SK-N-SH treated with all-trans-retinoic acid at 6 μM for 48 hours (cell line): ENCODE measurements around the gene COL25A1.

Source experiments
- ARNTL ChIP-seq: fragments of 450-650 bp; formaldehyde crosslinking; IDR thresholded peaks from 2 replicates; pipeline ENCODE4 v1.5.0; 2020; ENCODE audit warnings: low read depth, mild to moderate bottlenecking, moderate library complexity, borderline replicate concordance
- ISL1 ChIP-seq: fragments of 250-450 bp; sonication (Bioruptor Pico); IDR thresholded peaks from 2 replicates; pipeline ENCODE4 v2.1.2; 2022; ENCODE audit warnings: mild to moderate bottlenecking, moderate library complexity
- OSR1 ChIP-seq: fragments of 250-450 bp; sonication (Bioruptor Pico); IDR thresholded peaks from 2 replicates; pipeline ENCODE4 v1.8.0; 2022; ENCODE audit warnings: moderate library complexity, mild to moderate bottlenecking, inconsistent platforms
- POU6F1 ChIP-seq: fragments of 250-450 bp; sonication (Bioruptor Pico); IDR thresholded peaks from 2 replicates; pipeline ENCODE4 v1.8.0; 2021; ENCODE audit warnings: low read depth, mild to moderate bottlenecking, moderate library complexity, borderline replicate concordance
- RARB ChIP-seq: fragments of 250-450 bp; sonication (Bioruptor Pico); IDR thresholded peaks from 2 replicates; pipeline ENCODE4 v1.8.0; 2021; ENCODE audit warnings: mild to moderate bottlenecking, moderate library complexity
- SNAI2 ChIP-seq: fragments of 250-450 bp; sonication (Bioruptor Pico); IDR thresholded peaks from 2 replicates; pipeline ENCODE4 v1.5.0; 2020; ENCODE audit warnings: mild to moderate bottlenecking, moderate library complexity
- TCF4 ChIP-seq: fragments of 250-450 bp; sonication (Bioruptor Pico); IDR thresholded peaks from 2 replicates; pipeline ENCODE4 v1.8.0; 2021; ENCODE audit warnings: mild to moderate bottlenecking, moderate library complexity, borderline replicate concordance
- TOX ChIP-seq: fragments of 250-450 bp; sonication (Bioruptor Pico); IDR thresholded peaks from 2 replicates; pipeline ENCODE4 v1.8.0; 2021; ENCODE audit warnings: mild to moderate bottlenecking, moderate library complexity, borderline replicate concordance
- TSHZ2 ChIP-seq: fragments of 250-450 bp; sonication (Bioruptor Pico); IDR thresholded peaks from 2 replicates; pipeline ENCODE4 v1.5.0; 2020; ENCODE audit warnings: mild to moderate bottlenecking, moderate library complexity
- ZFP3 ChIP-seq: fragments of 250-450 bp; sonication (Bioruptor Pico); IDR thresholded peaks from 2 replicates; pipeline ENCODE4 v1.5.0; 2020; ENCODE audit warnings: mild to moderate bottlenecking, moderate library complexity
- ZNF565 ChIP-seq: fragments of 450-650 bp; formaldehyde crosslinking; conservative IDR thresholded peaks from 2 replicates; pipeline ENCODE4 v1.5.0; 2020; ENCODE audit warnings: low read depth, mild to moderate bottlenecking, moderate library complexity
- ZNF70 ChIP-seq: fragments of 450-650 bp; formaldehyde crosslinking; IDR thresholded peaks from 2 replicates; pipeline ENCODE4 v1.5.0; 2020; ENCODE audit warnings: mild to moderate bottlenecking, moderate library complexity
- TF ChIP-seq, protein P1 (sequence below): fragments of 250-450 bp; sonication (Bioruptor Pico); IDR thresholded peaks from 2 replicates; pipeline ENCODE4 v1.8.0; 2020; ENCODE audit warnings: mild to moderate bottlenecking, moderate library complexity, borderline replicate concordance
- TF ChIP-seq, protein P2 (sequence below): fragments of 250-450 bp; sonication (Bioruptor Pico); IDR thresholded peaks from 2 replicates; pipeline ENCODE4 v1.5.1; 2021; ENCODE audit warnings: mild to moderate bottlenecking, moderate library complexity

DNA sequence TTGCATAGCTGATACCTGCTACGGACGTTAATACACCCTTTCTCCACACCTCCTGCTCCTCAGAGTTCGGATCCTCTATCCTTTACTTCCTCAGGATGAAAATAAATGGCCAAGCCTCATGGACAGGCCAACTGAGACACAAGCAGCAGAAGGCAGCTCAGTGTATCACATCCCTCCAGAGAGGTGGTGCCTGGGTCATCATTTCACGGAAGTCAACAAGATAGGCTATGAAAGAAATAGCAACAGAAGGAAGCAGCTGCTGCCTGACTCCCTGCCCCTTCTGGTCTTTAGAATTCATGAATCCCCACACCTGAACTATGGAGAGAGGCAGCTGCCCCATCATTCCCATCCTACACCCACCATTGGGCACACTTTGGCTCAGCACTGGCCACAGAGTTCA lies 272.5 kb downstream of the COL25A1 start:
- TF ChIP-seq, protein P1, sequence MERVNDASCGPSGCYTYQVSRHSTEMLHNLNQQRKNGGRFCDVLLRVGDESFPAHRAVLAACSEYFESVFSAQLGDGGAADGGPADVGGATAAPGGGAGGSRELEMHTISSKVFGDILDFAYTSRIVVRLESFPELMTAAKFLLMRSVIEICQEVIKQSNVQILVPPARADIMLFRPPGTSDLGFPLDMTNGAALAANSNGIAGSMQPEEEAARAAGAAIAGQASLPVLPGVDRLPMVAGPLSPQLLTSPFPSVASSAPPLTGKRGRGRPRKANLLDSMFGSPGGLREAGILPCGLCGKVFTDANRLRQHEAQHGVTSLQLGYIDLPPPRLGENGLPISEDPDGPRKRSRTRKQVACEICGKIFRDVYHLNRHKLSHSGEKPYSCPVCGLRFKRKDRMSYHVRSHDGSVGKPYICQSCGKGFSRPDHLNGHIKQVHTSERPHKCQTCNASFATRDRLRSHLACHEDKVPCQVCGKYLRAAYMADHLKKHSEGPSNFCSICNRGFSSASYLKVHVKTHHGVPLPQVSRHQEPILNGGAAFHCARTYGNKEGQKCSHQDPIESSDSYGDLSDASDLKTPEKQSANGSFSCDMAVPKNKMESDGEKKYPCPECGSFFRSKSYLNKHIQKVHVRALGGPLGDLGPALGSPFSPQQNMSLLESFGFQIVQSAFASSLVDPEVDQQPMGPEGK (CRISPR knock-in tag) = no peak
- no peak for TF ChIP-seq TOX (CRISPR knock-in tag)
- TF ChIP-seq ZFP3 (CRISPR knock-in tag) = no peak
- no peak for TF ChIP-seq ARNTL (CRISPR knock-in tag)
- no peak for TF ChIP-seq TCF4 (CRISPR knock-in tag)
- no peak for TF ChIP-seq ZNF70 (CRISPR knock-in tag)
- no peak for TF ChIP-seq RARB (CRISPR knock-in tag)
- no peak for TF ChIP-seq POU6F1 (CRISPR knock-in tag)
- TF ChIP-seq ISL1 (CRISPR knock-in tag) = no peak
- no peak for TF ChIP-seq ZNF565 (CRISPR knock-in tag)
- TF ChIP-seq, protein P2, sequence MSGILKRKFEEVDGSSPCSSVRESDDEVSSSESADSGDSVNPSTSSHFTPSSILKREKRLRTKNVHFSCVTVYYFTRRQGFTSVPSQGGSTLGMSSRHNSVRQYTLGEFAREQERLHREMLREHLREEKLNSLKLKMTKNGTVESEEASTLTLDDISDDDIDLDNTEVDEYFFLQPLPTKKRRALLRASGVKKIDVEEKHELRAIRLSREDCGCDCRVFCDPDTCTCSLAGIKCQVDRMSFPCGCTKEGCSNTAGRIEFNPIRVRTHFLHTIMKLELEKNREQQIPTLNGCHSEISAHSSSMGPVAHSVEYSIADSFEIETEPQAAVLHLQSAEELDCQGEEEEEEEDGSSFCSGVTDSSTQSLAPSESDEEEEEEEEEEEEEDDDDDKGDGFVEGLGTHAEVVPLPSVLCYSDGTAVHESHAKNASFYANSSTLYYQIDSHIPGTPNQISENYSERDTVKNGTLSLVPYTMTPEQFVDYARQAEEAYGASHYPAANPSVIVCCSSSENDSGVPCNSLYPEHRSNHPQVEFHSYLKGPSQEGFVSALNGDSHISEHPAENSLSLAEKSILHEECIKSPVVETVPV (CRISPR knock-in tag) = no peak
- TF ChIP-seq SNAI2 = no peak
- TF ChIP-seq OSR1 = no peak
- no peak for TF ChIP-seq TSHZ2 (CRISPR knock-in tag)
